Measurements from ENCODE around the gene PVALB.

PVALB gene

GRCh38 chr22:36769541-36770512 lies 47.0 kb downstream of the PVALB start:
- no peaks in the 10 kb centered on the region for H3F3A ChIP-seq (ENCODE audit: control insufficient read depth, insufficient read depth)
- H3K4me1 ChIP-seq (ENCODE audit: control insufficient read depth, low read length), result peaks cover 1% of the 10 kb centered on the region
- H3K4me2 ChIP-seq (ENCODE audit: low read length), result no peak overlapping the region
- no peaks in the 10 kb centered on the region for H3K27me3 ChIP-seq (ENCODE audit: control insufficient read depth, low read length)
- TF ChIP-seq, protein P1, sequence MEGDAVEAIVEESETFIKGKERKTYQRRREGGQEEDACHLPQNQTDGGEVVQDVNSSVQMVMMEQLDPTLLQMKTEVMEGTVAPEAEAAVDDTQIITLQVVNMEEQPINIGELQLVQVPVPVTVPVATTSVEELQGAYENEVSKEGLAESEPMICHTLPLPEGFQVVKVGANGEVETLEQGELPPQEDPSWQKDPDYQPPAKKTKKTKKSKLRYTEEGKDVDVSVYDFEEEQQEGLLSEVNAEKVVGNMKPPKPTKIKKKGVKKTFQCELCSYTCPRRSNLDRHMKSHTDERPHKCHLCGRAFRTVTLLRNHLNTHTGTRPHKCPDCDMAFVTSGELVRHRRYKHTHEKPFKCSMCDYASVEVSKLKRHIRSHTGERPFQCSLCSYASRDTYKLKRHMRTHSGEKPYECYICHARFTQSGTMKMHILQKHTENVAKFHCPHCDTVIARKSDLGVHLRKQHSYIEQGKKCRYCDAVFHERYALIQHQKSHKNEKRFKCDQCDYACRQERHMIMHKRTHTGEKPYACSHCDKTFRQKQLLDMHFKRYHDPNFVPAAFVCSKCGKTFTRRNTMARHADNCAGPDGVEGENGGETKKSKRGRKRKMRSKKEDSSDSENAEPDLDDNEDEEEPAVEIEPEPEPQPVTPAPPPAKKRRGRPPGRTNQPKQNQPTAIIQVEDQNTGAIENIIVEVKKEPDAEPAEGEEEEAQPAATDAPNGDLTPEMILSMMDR (IDR thresholded peaks at IDR 0.05; ENCODE audit: low read depth, low read length, poor library complexity, severe bottlenecking), result no peak
- no peak for TF ChIP-seq EZH2phosphoT487 (IDR thresholded peaks at IDR 0.05; ENCODE audit: borderline replicate concordance, low read length)
- H4K20me1 ChIP-seq (ENCODE audit: control insufficient read depth, insufficient read depth, low read depth, low read length), result no peaks in the 10 kb centered on the region
- H3K9me2 ChIP-seq (replicated peaks; ENCODE audit: control insufficient read depth, low read length), result no peaks in the 10 kb centered on the region
- no peak overlapping the region for H3K27ac ChIP-seq (ENCODE audit: low read depth, low read length)
- 0 out of 2 replicates have a peak, but pooled peaks cover 3% of the 10 kb centered on the region for H3K36me3 ChIP-seq (ENCODE audit: control insufficient read depth, low read length)
- H3K79me2 ChIP-seq (ENCODE audit: control insufficient read depth, low read length), result peaks cover under 1% of the 10 kb centered on the region
- H3K9me3 ChIP-seq (ENCODE audit: control insufficient read depth, insufficient read depth, low read length), result no peaks in the 10 kb centered on the region
- H3K4me3 ChIP-seq (ENCODE audit: low read length), result no peak overlapping the region

DNA sequence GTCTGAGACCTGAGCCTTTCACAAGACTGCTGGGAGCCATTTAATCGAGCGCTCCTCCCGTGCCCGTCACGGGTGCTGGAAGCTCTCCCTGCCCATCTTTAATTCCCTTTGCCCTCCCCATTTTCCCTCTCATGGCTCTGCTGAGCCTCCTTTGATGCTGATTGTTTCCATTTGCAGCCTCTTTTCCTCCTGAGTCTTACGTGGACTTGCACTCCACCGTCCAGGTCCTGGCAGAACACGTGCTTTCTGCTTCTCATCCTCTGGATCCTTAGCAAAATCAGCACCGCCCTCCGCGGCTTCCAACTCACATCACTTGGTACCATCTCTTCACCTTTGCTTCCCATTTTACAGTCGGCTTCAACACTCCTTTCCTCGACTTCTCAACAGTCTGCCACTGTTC lies 48.2 kb downstream of the PVALB start:
- H3K27ac ChIP-seq (ENCODE audit: low read depth, low read length), result no peak overlapping the region
- 0 out of 2 replicates have a peak, but pooled peaks cover 3% of the 10 kb centered on the region for H3K36me3 ChIP-seq (ENCODE audit: control insufficient read depth, low read length)
- H3K4me3 ChIP-seq (ENCODE audit: low read length), result no peak overlapping the region
- no peaks in the 10 kb centered on the region for H3F3A ChIP-seq (ENCODE audit: control insufficient read depth, insufficient read depth)
- TF ChIP-seq, protein P1 (IDR thresholded peaks at IDR 0.05; ENCODE audit: low read depth, low read length, poor library complexity, severe bottlenecking), result no peak
- no peak for TF ChIP-seq EZH2phosphoT487 (IDR thresholded peaks at IDR 0.05; ENCODE audit: borderline replicate concordance, low read length)
- no peaks in the 10 kb centered on the region for H3K27me3 ChIP-seq (ENCODE audit: control insufficient read depth, low read length)
- no peak overlapping the region for H3K4me2 ChIP-seq (ENCODE audit: low read length)
- no peaks in the 10 kb centered on the region for H3K9me3 ChIP-seq (ENCODE audit: control insufficient read depth, insufficient read depth, low read length)
- no peaks in the 10 kb centered on the region for H4K20me1 ChIP-seq (ENCODE audit: control insufficient read depth, insufficient read depth, low read depth, low read length)
- no peaks in the 10 kb centered on the region for H3K79me2 ChIP-seq (ENCODE audit: control insufficient read depth, low read length)
- no peaks in the 10 kb centered on the region for H3K4me1 ChIP-seq (ENCODE audit: control insufficient read depth, low read length)
- H3K9me2 ChIP-seq (replicated peaks; ENCODE audit: control insufficient read depth, low read length), result no peaks in the 10 kb centered on the region

DNA sequence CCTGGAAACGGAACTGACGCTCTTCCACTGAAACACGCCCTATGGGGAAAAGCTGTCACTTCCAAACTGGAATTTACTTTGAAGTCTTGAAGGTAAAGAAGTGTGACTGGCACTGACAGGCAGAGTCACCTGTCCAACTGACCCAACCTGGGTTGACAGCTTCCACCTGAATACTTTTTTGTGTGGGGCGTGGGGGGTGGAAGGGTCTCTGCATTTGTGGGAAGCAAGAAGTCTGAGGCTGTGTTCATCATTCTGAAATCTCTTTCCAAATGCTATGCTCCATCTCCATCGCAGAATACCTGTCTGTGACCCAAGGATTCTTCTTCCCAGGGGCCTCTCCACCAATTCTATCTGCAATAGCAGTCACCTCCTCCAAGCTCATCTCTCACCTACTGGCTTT lies 48.7 kb downstream of the PVALB start:
- Histone ChIP-seq H4K20me1 (ENCODE audit: control insufficient read depth, insufficient read depth, low read depth, low read length) (no peaks in the 10 kb centered on the region), H3K27me3 (ENCODE audit: control insufficient read depth, low read length) (no peaks in the 10 kb centered on the region), H3K4me3 (ENCODE audit: low read length) (no peak overlapping the region), H3K79me2 (ENCODE audit: control insufficient read depth, low read length) (no peaks in the 10 kb centered on the region), H3K27ac (ENCODE audit: low read depth, low read length) (no peak overlapping the region), H3F3A (ENCODE audit: control insufficient read depth, insufficient read depth) (no peaks in the 10 kb centered on the region), H3K36me3 (ENCODE audit: control insufficient read depth, low read length) (0 out of 2 replicates have a peak, but pooled peaks cover 3% of the 10 kb centered on the region), H3K4me1 (ENCODE audit: control insufficient read depth, low read length) (no peaks in the 10 kb centered on the region), H3K9me2 (replicated peaks; ENCODE audit: control insufficient read depth, low read length) (no peaks in the 10 kb centered on the region), H3K4me2 (ENCODE audit: low read length) (no peak overlapping the region), H3K9me3 (ENCODE audit: control insufficient read depth, insufficient read depth, low read length) (no peaks in the 10 kb centered on the region)
- TF ChIP-seq EZH2phosphoT487 (IDR thresholded peaks at IDR 0.05; ENCODE audit: borderline replicate concordance, low read length), result no peak
- TF ChIP-seq, protein P1 (IDR thresholded peaks at IDR 0.05; ENCODE audit: low read depth, low read length, poor library complexity, severe bottlenecking), result no peak
